GM23338 (cell line): ENCODE data around the gene MTA1. TPM values are rescaled to one million over a fixed set of nuclear protein-coding genes. Genes with fewer than 3 reads are reported as not detected.

ENCODE experiments used
- ATAC-seq: fragments of 200-7000 bp; cut with Tn5 transposase; 3 replicates; pipeline ENCODE4 v1.9.1; 2020
- DNase-seq: peaks from one replicate; pipeline ENCODE4 v3.0.0-alpha.2; 2015; ENCODE audit warnings: low spot score
- H2AFZ ChIP-seq: fragments of 200-600 bp; sonication (generic); 2 replicates; pipeline ENCODE4 v1.8.0; 2016; ENCODE audit warnings: antibody characterized with exemption, mild to moderate bottlenecking, moderate library complexity
- H3F3A ChIP-seq: fragments of 200-600 bp; sonication (generic); replicated peaks from 2 replicates; pipeline ENCODE4 v1.8.0; 2017; ENCODE audit warnings: antibody characterized with exemption, mixed run types, low read depth
- H3K27ac ChIP-seq: fragments of 200-600 bp; sonication (generic); 2 replicates; pipeline ENCODE4 v1.6.1; 2016; ENCODE audit warnings: low read depth
- H3K27me3 ChIP-seq: fragments of 200-600 bp; sonication (generic); 2 replicates; pipeline ENCODE4 v1.8.0; 2016; ENCODE audit warnings: mild to moderate bottlenecking, mixed run types, moderate library complexity; ENCODE audit not compliant: insufficient read depth
- H3K36me3 ChIP-seq: fragments of 200-600 bp; sonication (generic); 2 replicates; pipeline ENCODE4 v1.8.0; 2016; ENCODE audit warnings: mild to moderate bottlenecking; ENCODE audit not compliant: insufficient read depth
- H3K4me1 ChIP-seq: fragments of 200-600 bp; sonication (generic); 2 replicates; pipeline ENCODE4 v1.8.0; 2016; ENCODE audit warnings: mild to moderate bottlenecking, moderate library complexity; ENCODE audit not compliant: insufficient read depth
- H3K4me2 ChIP-seq: fragments of 200-600 bp; sonication (generic); 2 replicates; pipeline ENCODE4 v1.7.1; 2017; ENCODE audit warnings: mixed run types
- H3K4me3 ChIP-seq: fragments of 200-600 bp; sonication (generic); 2 replicates; pipeline ENCODE4 v1.6.1; 2016; ENCODE audit warnings: mixed run types
- H3K79me2 ChIP-seq: fragments of 200-600 bp; sonication (generic); replicated peaks from 2 replicates; pipeline ENCODE4 v1.8.0; 2017; ENCODE audit warnings: mild to moderate bottlenecking; ENCODE audit not compliant: insufficient read depth
- H3K9me2 ChIP-seq: fragments of 200-600 bp; sonication (generic); 2 replicates; pipeline ENCODE4 v1.8.0; 2017; ENCODE audit not compliant: insufficient read depth
- H4K20me1 ChIP-seq: fragments of 200-600 bp; sonication (generic); replicated peaks from 2 replicates; pipeline ENCODE4 v1.8.0; 2017; ENCODE audit warnings: mild to moderate bottlenecking; ENCODE audit not compliant: insufficient read depth
- H3K27ac Mint-ChIP-seq: 2 replicates; pipeline ENCODE4 v1.8.0; 2020; ENCODE audit warnings: inconsistent platforms, mild to moderate bottlenecking, moderate library complexity, mixed read lengths
- H3K27me3 Mint-ChIP-seq: 3 replicates; pipeline ENCODE4 v1.8.0; 2022; ENCODE audit warnings: low read depth, mild to moderate bottlenecking, moderate library complexity, mixed read lengths, inconsistent platforms; ENCODE audit not compliant: insufficient read depth, poor library complexity
- H3K36me3 Mint-ChIP-seq: 3 replicates; pipeline ENCODE4 v1.8.0; 2021; ENCODE audit warnings: low read depth, mild to moderate bottlenecking, inconsistent platforms, moderate library complexity, mixed read lengths
- H3K4me1 Mint-ChIP-seq: 3 replicates; pipeline ENCODE4 v1.8.0; 2020; ENCODE audit warnings: mild to moderate bottlenecking, inconsistent platforms, mixed read lengths
- H3K4me3 Mint-ChIP-seq: 3 replicates; pipeline ENCODE4 v1.8.0; 2021; ENCODE audit warnings: moderate library complexity, mild to moderate bottlenecking, inconsistent platforms, mixed read lengths
- H3K9me3 Mint-ChIP-seq: 3 replicates; pipeline ENCODE4 v1.8.0; 2020; ENCODE audit warnings: moderate library complexity, mild to moderate bottlenecking, inconsistent platforms, mixed read lengths
- POLR2AphosphoS5 ChIP-seq: IDR thresholded peaks from 2 replicates; pipeline ENCODE4 v1.6.1; 2016; ENCODE audit warnings: antibody characterized with exemption, low read depth
- STAT1 ChIP-seq: IDR thresholded peaks from one replicate; pipeline ENCODE4 v1.6.1; 2016; ENCODE audit warnings: antibody characterized with exemption; ENCODE audit not compliant: unreplicated experiment
- ZNF462 ChIP-seq: fragments of 250-450 bp; sonication (Bioruptor Pico); IDR thresholded peaks from 2 replicates; pipeline ENCODE4 v1.5.0; 2020; ENCODE audit warnings: mild to moderate bottlenecking, moderate library complexity
- polyA plus RNA-seq: library from polyadenylated mRNA; unstranded; fragments of >200 nt; fragmentation: Nextera tagmentation; extraction: Ambion mirVana; gene quantifications from 2 replicates; pipeline ENCODE4 v1.2.1, GENCODE V29; 2016
- total RNA-seq: library from RNA; depleted of rRNA; stranded (reverse); fragments of >200 nt; shearing (Covaris generic); gene quantifications from 2 replicates; pipeline ENCODE4 v1.2.3, GENCODE V29; 2014

Gene MTA1
- total and polyA plus RNA-seq, 2 experiments from 2014 or later, result 53.3 to 126 TPM

DNA sequence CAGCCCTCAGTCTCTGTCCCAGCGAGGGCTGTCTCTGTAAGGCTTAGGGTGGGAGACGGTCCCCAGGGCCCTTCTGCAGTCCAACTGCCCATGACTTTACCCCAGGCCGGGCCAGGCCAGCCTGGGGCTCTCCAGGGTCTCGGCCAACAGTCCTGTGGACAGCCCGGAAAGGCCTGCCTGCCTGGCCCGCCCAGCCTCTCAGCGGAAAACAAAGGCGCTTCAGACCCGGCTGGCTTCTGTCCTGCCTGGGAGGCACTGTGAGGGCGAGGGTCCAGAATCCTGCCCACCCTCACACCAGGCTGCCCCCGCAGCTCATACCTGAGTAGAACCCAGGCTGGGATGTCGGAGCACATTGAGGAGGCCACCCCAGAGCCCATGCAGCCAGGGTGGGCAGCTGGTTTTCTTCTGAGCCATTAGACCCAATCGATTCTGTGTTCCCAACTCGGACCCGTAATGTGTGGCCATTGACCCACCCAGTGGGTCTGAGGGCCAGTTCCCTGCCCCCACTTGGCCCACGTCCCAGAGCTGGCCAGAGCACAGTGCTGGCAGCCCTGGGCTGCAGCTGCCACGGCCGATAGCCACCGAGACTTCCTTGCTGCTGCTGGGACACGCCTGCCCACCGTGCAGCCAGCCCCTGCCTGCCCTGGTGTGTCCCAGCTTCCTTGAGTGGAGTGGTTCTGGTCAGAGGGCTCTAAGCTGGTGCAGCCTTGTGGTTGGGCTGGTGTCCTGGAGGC is 56.6 kb downstream of the MTA1 start (continued):
- no peak for TF ChIP-seq ZNF462 (CRISPR knock-in tag)

DNA sequence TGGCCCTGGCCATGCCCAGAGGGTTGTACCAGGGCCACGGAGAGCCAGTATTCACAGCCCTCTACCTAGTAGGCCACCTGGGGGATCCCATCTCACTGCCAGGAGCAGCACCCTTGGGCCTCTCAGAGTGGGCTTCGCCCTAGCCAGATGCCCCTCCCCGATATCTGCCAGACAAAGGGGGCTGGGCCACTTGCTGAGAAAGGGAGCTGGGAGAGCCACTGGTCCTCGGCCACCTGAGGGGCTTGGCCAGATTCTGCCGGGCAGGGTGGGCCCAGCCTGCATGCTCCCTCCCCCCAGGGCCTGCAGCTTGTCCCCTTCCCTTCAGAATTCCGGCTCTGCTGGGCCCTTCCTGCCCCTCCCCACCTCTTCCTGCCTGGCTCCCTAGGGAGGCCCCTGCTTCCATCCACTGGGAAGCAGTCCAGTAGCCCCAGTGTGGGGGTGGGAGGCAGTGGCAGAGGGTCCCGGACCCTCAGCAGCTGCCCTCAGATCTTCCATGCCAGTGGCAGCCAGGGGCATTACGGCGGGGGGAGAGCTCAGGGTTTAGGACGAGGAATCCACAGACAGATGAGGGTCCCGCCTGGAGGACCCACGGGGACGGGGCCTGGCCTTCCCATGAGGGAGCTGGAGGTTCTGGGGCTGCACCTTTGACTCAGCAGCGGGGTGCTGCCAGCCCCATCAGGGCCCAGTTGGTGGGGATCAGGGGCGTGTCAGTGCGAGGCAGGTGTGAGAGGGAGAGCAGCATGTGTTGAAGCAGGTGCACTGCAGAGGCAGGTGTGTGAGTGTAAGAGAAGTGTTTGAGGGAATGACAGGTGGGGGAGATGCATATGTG is 57.4 kb downstream of the MTA1 start:
- DNase-seq (no peak), ATAC-seq (no peak)
- H3F3A ChIP-seq, result 0 out of 2 replicates have a peak, but pooled peaks cover 4% of the 10 kb centered on the region
- Mint-ChIP-seq H3K4me1 (peaks cover 13% of the 10 kb centered on the region; the same call in 2 of the 3 replicates), H3K36me3 (no peaks in the 10 kb centered on the region), H3K27me3 (peaks cover 64% of the 10 kb centered on the region), H3K4me3 (peak overlapping the region; percentile 34; the same call in 1 of the 3 replicates), H3K9me3 (no peaks in the 10 kb centered on the region), H3K27ac (no peak overlapping the region)
- peaks cover 73% of the 10 kb centered on the region for H3K27me3 ChIP-seq
- no peaks in the 10 kb centered on the region for H3K36me3 ChIP-seq
- H3K9me2 ChIP-seq, result no peaks in the 10 kb centered on the region
- 0 out of 2 replicates have a peak overlapping the region, but pooled peaks have one; percentile 78 for H3K4me2 ChIP-seq
- peaks cover 15% of the 10 kb centered on the region; the same call in 1 of the 2 replicates for H3K4me1 ChIP-seq
- H4K20me1 ChIP-seq, result no peaks in the 10 kb centered on the region
- no peaks in the 10 kb centered on the region for H3K79me2 ChIP-seq
- no peak overlapping the region for H2AFZ ChIP-seq
- TF ChIP-seq STAT1 (no peak), POLR2AphosphoS5 (no peak)
- no peak overlapping the region for H3K4me3 ChIP-seq
- no peak overlapping the region for H3K27ac ChIP-seq
